Activated naive CD8-positive, alpha-beta T cell treated with anti-CD3 and anti-CD28 coated beads for 36 hours (primary cell): ENCODE measurements around the gene CACNG4. TPM values are rescaled to one million over a fixed set of nuclear protein-coding genes. Genes with fewer than 3 reads are reported as not detected.
"Not testable (repeated sequence)": the region's sequence is repeated elsewhere in the genome, so short reads cannot be mapped to it uniquely, and the experiment has no call there.

Experiments used
- DNase-seq: peaks from one replicate; pipeline ENCODE4 v3.0.0; 2021
- H3K27ac Mint-ChIP-seq: one replicate; pipeline ENCODE4 v1.8.0; 2022; ENCODE audit warnings: mild to moderate bottlenecking, moderate library complexity, mixed read lengths
- H3K27me3 Mint-ChIP-seq: one replicate; pipeline ENCODE4 v1.8.0; 2022; ENCODE audit warnings: mild to moderate bottlenecking, mixed read lengths
- H3K36me3 Mint-ChIP-seq: one replicate; pipeline ENCODE4 v1.8.0; 2021; ENCODE audit warnings: mild to moderate bottlenecking, mixed read lengths
- H3K4me1 Mint-ChIP-seq: one replicate; pipeline ENCODE4 v1.8.0; 2021; ENCODE audit warnings: mixed read lengths
- H3K4me3 Mint-ChIP-seq: one replicate; pipeline ENCODE4 v1.8.0; 2022; ENCODE audit warnings: mild to moderate bottlenecking, moderate library complexity, mixed read lengths
- H3K9me3 Mint-ChIP-seq: one replicate; pipeline ENCODE4 v1.8.0; 2022; ENCODE audit warnings: mixed read lengths
- total RNA-seq, 2 experiments: library from RNA; stranded (reverse); gene quantifications; one replicate each; pipeline ENCODE4 v1.2.3, GENCODE V29; 2021

The CACNG4 gene
- total RNA-seq, 2 experiments from 2014 or later, result not detected

GRCh38 chr17:66965801-66966262 is 1.3 kb downstream of the CACNG4 start:
- Mint-ChIP-seq H3K4me1 (peaks cover 2% of the 10 kb centered on the region), H3K9me3 (no peaks in the 10 kb centered on the region), H3K27ac (no peak overlapping the region), H3K27me3 (peaks cover 88% of the 10 kb centered on the region), H3K36me3 (no peaks in the 10 kb centered on the region), H3K4me3 (peak overlapping the region; percentile 44)
- DNase-seq, result no peak

- Mint-ChIP-seq H3K4me3 (peak overlapping the region; percentile 64), H3K36me3 (no peaks in the 10 kb centered on the region), H3K27me3 (peaks cover 88% of the 10 kb centered on the region), H3K4me1 (peaks cover 2% of the 10 kb centered on the region), H3K27ac (no peak overlapping the region), H3K9me3 (no peaks in the 10 kb centered on the region)
- DNase-seq, result no peak
These were observed 1.8 kb downstream of the CACNG4 start for GRCh38 chr17:66966298-66966697.

- Mint-ChIP-seq H3K36me3 (no peaks in the 10 kb centered on the region), H3K4me1 (peaks cover 2% of the 10 kb centered on the region), H3K27me3 (peaks cover 89% of the 10 kb centered on the region), H3K9me3 (no peaks in the 10 kb centered on the region), H3K27ac (no peak overlapping the region), H3K4me3 (no peak overlapping the region)
- no peak for DNase-seq
These were observed 2.4 kb downstream of the CACNG4 start for GRCh38 chr17:66966704-66967418.

GRCh38 chr17:66967837-66968543 is 3.5 kb downstream of the CACNG4 start:
- H3K36me3 Mint-ChIP-seq, result no peaks in the 10 kb centered on the region
- H3K4me1 Mint-ChIP-seq, result peaks cover 2% of the 10 kb centered on the region
- H3K27me3 Mint-ChIP-seq, result peaks cover 78% of the 10 kb centered on the region
- no peak for DNase-seq
- no peak overlapping the region for H3K27ac Mint-ChIP-seq
- no peaks in the 10 kb centered on the region for H3K9me3 Mint-ChIP-seq
- H3K4me3 Mint-ChIP-seq, result no peak overlapping the region

- Mint-ChIP-seq H3K4me1 (peaks cover 2% of the 10 kb centered on the region), H3K27ac (no peak overlapping the region), H3K36me3 (no peaks in the 10 kb centered on the region), H3K4me3 (no peak overlapping the region), H3K9me3 (no peaks in the 10 kb centered on the region), H3K27me3 (peaks cover 77% of the 10 kb centered on the region)
- DNase-seq, result no peak
These were observed 4.4 kb downstream of the CACNG4 start for GRCh38 chr17:66968916-66969315.

GRCh38 chr17:66970140-66970539 is 5.6 kb downstream of the CACNG4 start:
- peaks cover 70% of the 10 kb centered on the region for H3K27me3 Mint-ChIP-seq
- H3K4me1 Mint-ChIP-seq, result peaks cover 2% of the 10 kb centered on the region
- H3K27ac Mint-ChIP-seq, result no peak overlapping the region
- no peak overlapping the region for H3K4me3 Mint-ChIP-seq
- no peaks in the 10 kb centered on the region for H3K36me3 Mint-ChIP-seq
- no peaks in the 10 kb centered on the region for H3K9me3 Mint-ChIP-seq
- no peak for DNase-seq

- DNase-seq, result no peak
- Mint-ChIP-seq H3K9me3 (no peaks in the 10 kb centered on the region), H3K27ac (no peak overlapping the region), H3K27me3 (peaks cover 69% of the 10 kb centered on the region), H3K4me3 (no peak overlapping the region), H3K36me3 (no peaks in the 10 kb centered on the region), H3K4me1 (peaks cover 2% of the 10 kb centered on the region)
These were observed 6.3 kb downstream of the CACNG4 start for GRCh38 chr17:66970797-66971196.

GRCh38 chr17:66971264-66971663 is 6.8 kb downstream of the CACNG4 start:
- H3K36me3 Mint-ChIP-seq, result no peaks in the 10 kb centered on the region
- peaks cover 69% of the 10 kb centered on the region for H3K27me3 Mint-ChIP-seq
- H3K27ac Mint-ChIP-seq, result no peak overlapping the region
- no peak overlapping the region for H3K4me3 Mint-ChIP-seq
- no peak for DNase-seq
- peaks cover 1% of the 10 kb centered on the region for H3K4me1 Mint-ChIP-seq
- no peaks in the 10 kb centered on the region for H3K9me3 Mint-ChIP-seq

GRCh38 chr17:66971730-66972441 is 7.4 kb downstream of the CACNG4 start:
- Mint-ChIP-seq H3K27ac (no peak overlapping the region), H3K36me3 (no peaks in the 10 kb centered on the region), H3K4me1 (no peaks in the 10 kb centered on the region), H3K4me3 (no peak overlapping the region), H3K27me3 (peaks cover 69% of the 10 kb centered on the region), H3K9me3 (no peaks in the 10 kb centered on the region)
- DNase-seq, result no peak

GRCh38 chr17:66972442-66972830 is 7.9 kb downstream of the CACNG4 start:
- not testable (repeated sequence) for DNase-seq, H3K27ac Mint-ChIP-seq, H3K9me3 Mint-ChIP-seq, H3K4me1 Mint-ChIP-seq, H3K4me3 Mint-ChIP-seq, H3K36me3 Mint-ChIP-seq
- H3K27me3 Mint-ChIP-seq, result peaks cover 69% of the 10 kb centered on the region

- no peak overlapping the region for H3K27ac Mint-ChIP-seq
- no peak overlapping the region for H3K4me3 Mint-ChIP-seq
- no peaks in the 10 kb centered on the region for H3K36me3 Mint-ChIP-seq
- peaks cover 54% of the 10 kb centered on the region for H3K27me3 Mint-ChIP-seq
- no peak for DNase-seq
- no peaks in the 10 kb centered on the region for H3K9me3 Mint-ChIP-seq
- no peaks in the 10 kb centered on the region for H3K4me1 Mint-ChIP-seq
These were observed 10.7 kb downstream of the CACNG4 start for GRCh38 chr17:66975188-66975587.

- Mint-ChIP-seq H3K4me1 (no peaks in the 10 kb centered on the region), H3K27ac (no peak overlapping the region), H3K36me3 (no peaks in the 10 kb centered on the region), H3K4me3 (no peak overlapping the region), H3K9me3 (no peaks in the 10 kb centered on the region), H3K27me3 (peaks cover 48% of the 10 kb centered on the region)
- DNase-seq, result no peak
These were observed 11.3 kb downstream of the CACNG4 start for GRCh38 chr17:66975614-66976378.

- H3K27ac Mint-ChIP-seq, result no peak overlapping the region
- no peak overlapping the region for H3K4me3 Mint-ChIP-seq
- DNase-seq, result no peak
- H3K27me3 Mint-ChIP-seq, result peaks cover 50% of the 10 kb centered on the region
- no peaks in the 10 kb centered on the region for H3K36me3 Mint-ChIP-seq
- no peaks in the 10 kb centered on the region for H3K4me1 Mint-ChIP-seq
- no peaks in the 10 kb centered on the region for H3K9me3 Mint-ChIP-seq
These were observed 11.8 kb downstream of the CACNG4 start for GRCh38 chr17:66976379-66976663.

GRCh38 chr17:66976781-66977201 is 12.3 kb downstream of the CACNG4 start:
- no peaks in the 10 kb centered on the region for H3K36me3 Mint-ChIP-seq
- H3K4me3 Mint-ChIP-seq, result no peak overlapping the region
- H3K9me3 Mint-ChIP-seq, result no peaks in the 10 kb centered on the region
- H3K27ac Mint-ChIP-seq, result no peak overlapping the region
- no peak for DNase-seq
- H3K27me3 Mint-ChIP-seq, result peaks cover 46% of the 10 kb centered on the region
- no peaks in the 10 kb centered on the region for H3K4me1 Mint-ChIP-seq

GRCh38 chr17:66978514-66979061 is 14.1 kb downstream of the CACNG4 start:
- DNase-seq, result no peak
- Mint-ChIP-seq H3K4me1 (peaks cover 1% of the 10 kb centered on the region), H3K27ac (no peak overlapping the region), H3K4me3 (no peak overlapping the region), H3K27me3 (peaks cover 48% of the 10 kb centered on the region), H3K9me3 (no peaks in the 10 kb centered on the region), H3K36me3 (no peaks in the 10 kb centered on the region)
